Lower leg skin (tissue), 4 donors: ENCODE results near the gene PSMA7. TPM values are rescaled to one million over a fixed set of nuclear protein-coding genes. Genes with fewer than 3 reads are reported as not detected.

Experiments used
- DNase-seq, 2 donors: peaks; one replicate each; pipeline ENCODE4 v3.0.0-alpha.2; 2019; ENCODE audit warnings: low spot score in 2 of 2
- H3K4me3 ChIP-seq: fragments of 200-600 bp; sonication (generic); 2 replicates; pipeline ENCODE4 v1.5.1; 2017; ENCODE audit warnings: mild to moderate bottlenecking, low read depth; ENCODE audit not compliant: poor library complexity, severe bottlenecking
- POLR2A ChIP-seq, 2 donors: fragments of 450-650 bp; IDR thresholded peaks; one replicate each; pipeline ENCODE4 v1.6.1; 2016 to 2017; ENCODE audit warnings: antibody characterized with exemption in 2 of 2, mild to moderate bottlenecking in 1 of 2, moderate library complexity in 1 of 2
- WGBS, 2 donors: methylation state at CpG; one replicate each; pipeline ENCODE4 v1.1.5; 2018; 5-methylcytosine and 5-hydroxymethylcytosine counted together
- intact Hi-C: fragments of 100-400 bp; cut with DNase I; formaldehyde crosslinking; loops from one replicate; pipeline ENCODE4 v1.15.0; 2023; ENCODE audit warnings: low total_unique reads
- total RNA-seq, 4 donors: library from RNA; depleted of rRNA; stranded (reverse); fragments of >200 nt; gene quantifications; one replicate each; pipeline ENCODE4 v1.1.0, GENCODE V29; 2016
- TF ChIP-seq, protein P1 (sequence below), 3 donors: fragments of 450-650 bp; IDR thresholded peaks; one replicate each; pipeline ENCODE4 v1.5.1; 2016; ENCODE audit warnings: antibody characterized with exemption in 3 of 3, mild to moderate bottlenecking in 3 of 3, moderate library complexity in 2 of 3

The PSMA7 gene
- total RNA-seq = 100 to 1,000 TPM; 200 to 240 (median 225) TPM

DNA sequence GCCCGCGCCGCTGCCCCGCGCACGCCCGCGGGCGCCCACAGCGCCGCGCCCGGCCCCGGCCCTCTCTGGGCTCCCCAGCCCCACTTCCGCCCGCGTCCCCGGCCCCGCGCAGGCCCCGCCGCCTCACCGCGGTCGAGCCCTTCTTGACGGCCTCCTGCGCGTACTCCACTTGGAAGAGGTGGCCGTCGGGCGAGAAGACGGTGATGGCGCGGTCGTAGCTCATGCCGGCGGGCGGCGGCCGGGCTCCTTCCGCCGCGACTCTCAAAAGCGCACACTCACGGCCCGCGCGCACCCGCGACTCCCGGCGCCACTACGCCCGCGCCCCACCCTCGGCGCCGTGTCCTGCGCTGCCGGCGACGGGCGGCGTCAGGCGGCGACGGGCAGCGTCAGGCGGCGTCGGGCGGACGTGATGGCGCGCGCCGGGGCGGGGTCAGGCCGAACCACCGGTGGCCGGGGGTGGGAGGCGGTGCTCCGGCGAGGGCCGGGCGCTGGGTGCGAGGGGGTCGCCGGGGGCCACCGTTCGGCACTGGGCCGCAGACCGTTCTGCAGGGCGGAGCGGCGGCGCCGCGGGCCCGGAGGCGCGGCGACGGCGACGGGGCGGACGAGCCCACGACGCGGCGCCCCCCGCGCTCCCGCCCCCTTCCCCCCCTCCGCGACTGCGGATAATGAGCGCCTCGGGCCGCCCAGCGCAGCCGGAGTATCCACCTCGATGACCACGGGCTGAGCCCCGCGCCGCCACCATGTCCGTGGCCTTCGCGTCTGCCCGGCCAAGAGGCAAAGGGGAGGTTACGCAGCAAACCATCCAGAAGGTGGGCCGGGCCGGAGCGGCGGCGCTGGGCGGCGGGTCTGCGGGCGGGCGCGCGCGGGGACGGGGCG lies at the start of gene PSMA7, which contains the start of gene SS18L1:
Gene PSMA7, minus strand, starts transcription at position 314 of the 876 bp plus-strand sequence. Its CDS starts 91 bp downstream, at position 223.
Gene SS18L1, plus strand, starts transcription at position 689 of the 876 bp plus-strand sequence. Its CDS starts 52 bp downstream, at position 741.
- TF ChIP-seq, protein P1, sequence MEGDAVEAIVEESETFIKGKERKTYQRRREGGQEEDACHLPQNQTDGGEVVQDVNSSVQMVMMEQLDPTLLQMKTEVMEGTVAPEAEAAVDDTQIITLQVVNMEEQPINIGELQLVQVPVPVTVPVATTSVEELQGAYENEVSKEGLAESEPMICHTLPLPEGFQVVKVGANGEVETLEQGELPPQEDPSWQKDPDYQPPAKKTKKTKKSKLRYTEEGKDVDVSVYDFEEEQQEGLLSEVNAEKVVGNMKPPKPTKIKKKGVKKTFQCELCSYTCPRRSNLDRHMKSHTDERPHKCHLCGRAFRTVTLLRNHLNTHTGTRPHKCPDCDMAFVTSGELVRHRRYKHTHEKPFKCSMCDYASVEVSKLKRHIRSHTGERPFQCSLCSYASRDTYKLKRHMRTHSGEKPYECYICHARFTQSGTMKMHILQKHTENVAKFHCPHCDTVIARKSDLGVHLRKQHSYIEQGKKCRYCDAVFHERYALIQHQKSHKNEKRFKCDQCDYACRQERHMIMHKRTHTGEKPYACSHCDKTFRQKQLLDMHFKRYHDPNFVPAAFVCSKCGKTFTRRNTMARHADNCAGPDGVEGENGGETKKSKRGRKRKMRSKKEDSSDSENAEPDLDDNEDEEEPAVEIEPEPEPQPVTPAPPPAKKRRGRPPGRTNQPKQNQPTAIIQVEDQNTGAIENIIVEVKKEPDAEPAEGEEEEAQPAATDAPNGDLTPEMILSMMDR (IDR thresholded peaks at IDR 0.05) = no peak
- peak in 1 of 2 donors; percentile 53 for TF ChIP-seq POLR2A (IDR thresholded peaks at IDR 0.05)
- intact Hi-C loops = no loop called here
- peak; percentile 71 to 97 for DNase-seq
- H3K4me3 ChIP-seq = peak within 1 kb of the TSS; percentile 88
- 0% methylated on average over 30 to 42 of the region's 148 CpGs for WGBS, 2 donors

DNA sequence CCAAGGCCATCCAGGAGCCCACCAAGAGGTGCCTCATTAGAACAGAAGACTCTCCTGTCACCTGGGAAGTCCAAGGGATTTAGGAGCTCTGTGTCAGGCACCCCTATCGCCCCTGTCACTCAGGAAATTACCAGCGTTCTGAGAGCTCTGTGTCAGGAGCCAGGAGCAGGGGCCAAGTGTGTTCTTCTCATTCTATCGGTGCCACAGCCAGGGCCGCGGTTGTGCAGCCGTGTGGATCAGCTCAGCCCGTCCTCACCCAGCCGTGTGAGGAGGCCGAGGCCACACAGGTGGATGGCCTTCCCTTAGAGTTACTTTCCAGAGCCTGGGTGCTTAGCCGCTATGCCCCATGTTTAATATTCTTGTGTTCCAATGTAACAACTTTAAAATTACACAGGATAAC lies 49.4 kb upstream of the PSMA7 start:
- 79 to 82% methylated on average over 10 of the region's 10 CpGs for WGBS, 2 donors
- no peak for TF ChIP-seq POLR2A (IDR thresholded peaks at IDR 0.05)
- TF ChIP-seq, protein P1 (IDR thresholded peaks at IDR 0.05) = no peak
- H3K4me3 ChIP-seq = no peak overlapping the region
- no peak for DNase-seq
- intact Hi-C loops = no loop called here

GRCh38 chr20:62191781-62192559 lies 48.8 kb upstream of the PSMA7 start:
- intact Hi-C loops = no loop called here
- 70 to 76% methylated on average over 14 of the region's 14 CpGs for WGBS, 2 donors
- no peak overlapping the region for H3K4me3 ChIP-seq
- no peak for TF ChIP-seq POLR2A (IDR thresholded peaks at IDR 0.05)
- TF ChIP-seq, protein P1 (IDR thresholded peaks at IDR 0.05) = no peak
- DNase-seq = no peak

DNA sequence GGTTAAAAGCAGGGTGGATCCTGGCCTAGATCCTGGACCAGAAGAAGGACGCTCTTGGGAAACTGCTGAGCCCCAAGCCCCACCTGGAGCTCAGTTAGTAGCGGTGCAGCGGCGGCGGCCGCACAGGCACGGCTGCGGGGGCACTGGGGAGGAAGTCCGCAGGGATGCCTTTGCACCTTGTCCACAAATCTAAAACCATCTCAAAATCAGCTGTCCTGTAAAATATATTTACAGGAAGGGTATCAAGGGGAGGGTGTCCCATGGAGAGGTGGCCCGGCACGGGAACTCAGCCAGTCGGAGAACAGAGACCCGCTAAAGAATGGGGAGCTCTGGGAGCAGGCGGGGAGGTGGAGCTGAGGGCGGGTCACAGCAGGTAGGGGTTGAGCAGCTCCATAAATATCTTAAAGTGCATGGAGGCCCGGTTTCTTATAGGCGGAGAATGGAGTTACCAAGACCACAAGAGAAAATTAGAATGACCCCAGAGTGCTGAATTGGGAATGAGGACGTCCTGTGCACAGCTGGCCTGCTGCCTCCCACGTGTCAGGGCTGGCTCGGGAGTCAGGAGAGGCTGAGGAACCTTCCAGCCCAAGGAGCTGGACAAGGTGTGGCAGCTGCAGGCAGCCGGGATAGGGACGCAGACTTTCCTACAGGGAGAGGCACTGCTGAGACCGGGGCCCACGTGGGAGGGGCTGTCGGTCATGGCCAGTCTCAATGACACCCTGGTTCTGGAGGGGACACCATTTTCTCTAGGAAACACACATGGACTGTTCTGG lies 47.6 kb upstream of the PSMA7 start:
- TF ChIP-seq, protein P1 (IDR thresholded peaks at IDR 0.05) = no peak
- TF ChIP-seq POLR2A (IDR thresholded peaks at IDR 0.05) = no peak
- intact Hi-C loops = no loop called here
- DNase-seq = no peak
- H3K4me3 ChIP-seq = no peak overlapping the region
- 79 to 87% methylated on average over 25 of the region's 25 CpGs for WGBS, 2 donors
